Measurements from ENCODE around the gene MORN2.

The MORN2 gene

GRCh38 chr2:38911191-38911590 is 35.4 kb downstream of the MORN2 start:
- no peaks in the 10 kb centered on the region for H3K9me3 Mint-ChIP-seq
- H3K27ac Mint-ChIP-seq, result no peak overlapping the region
- H3K4me1 Mint-ChIP-seq (ENCODE audit: low read depth), result peaks cover 16% of the 10 kb centered on the region
- H3K4me3 Mint-ChIP-seq, result no peak overlapping the region
- H3K27me3 Mint-ChIP-seq, result no peaks in the 10 kb centered on the region
- no peaks in the 10 kb centered on the region for H3K36me3 Mint-ChIP-seq (ENCODE audit: low read depth)

- no peak overlapping the region for H3K27ac Mint-ChIP-seq
- H3K36me3 Mint-ChIP-seq (ENCODE audit: low read depth), result no peaks in the 10 kb centered on the region
- H3K27me3 Mint-ChIP-seq, result no peaks in the 10 kb centered on the region
- no peaks in the 10 kb centered on the region for H3K9me3 Mint-ChIP-seq
- no peak overlapping the region for H3K4me3 Mint-ChIP-seq
- H3K4me1 Mint-ChIP-seq (ENCODE audit: low read depth), result peaks cover 14% of the 10 kb centered on the region
Observed at GRCh38 chr2:38912619-38913018, 36.8 kb downstream of the MORN2 start.

- H3K27ac Mint-ChIP-seq, result no peak overlapping the region
Observed at GRCh38 chr2:38922389-38922788, 46.6 kb downstream of the MORN2 start.

GRCh38 chr2:38922902-38923301 is 47.1 kb downstream of the MORN2 start:
- H3K9me3 Mint-ChIP-seq, result no peaks in the 10 kb centered on the region
- no peaks in the 10 kb centered on the region for H3K36me3 Mint-ChIP-seq (ENCODE audit: low read depth)
- H3K4me3 Mint-ChIP-seq, result no peak overlapping the region
- no peak overlapping the region for H3K27ac Mint-ChIP-seq
- no peaks in the 10 kb centered on the region for H3K4me1 Mint-ChIP-seq (ENCODE audit: low read depth)
- H3K27me3 Mint-ChIP-seq, result no peaks in the 10 kb centered on the region

More at GRCh38 chr2:38922389-38922788, 46.6 kb downstream of the MORN2 start:
- no peaks in the 10 kb centered on the region for H3K4me1 Mint-ChIP-seq (ENCODE audit: low read depth)
- no peaks in the 10 kb centered on the region for H3K27me3 Mint-ChIP-seq
- no peak overlapping the region for H3K4me3 Mint-ChIP-seq
- no peaks in the 10 kb centered on the region for H3K36me3 Mint-ChIP-seq (ENCODE audit: low read depth)
- H3K9me3 Mint-ChIP-seq, result no peaks in the 10 kb centered on the region

GRCh38 chr2:38925982-38926381 is 50.2 kb downstream of the MORN2 start:
- H3K4me1 Mint-ChIP-seq (ENCODE audit: low read depth), result no peaks in the 10 kb centered on the region
- H3K27ac Mint-ChIP-seq, result no peak overlapping the region
- H3K27me3 Mint-ChIP-seq, result no peaks in the 10 kb centered on the region
- H3K9me3 Mint-ChIP-seq, result no peaks in the 10 kb centered on the region
- no peaks in the 10 kb centered on the region for H3K36me3 Mint-ChIP-seq (ENCODE audit: low read depth)
- H3K4me3 Mint-ChIP-seq, result no peak overlapping the region

- H3K4me3 Mint-ChIP-seq, result no peak overlapping the region
Observed at GRCh38 chr2:38930600-38930999, 54.8 kb downstream of the MORN2 start.

More at GRCh38 chr2:38930600-38930999, 54.8 kb downstream of the MORN2 start:
- H3K4me1 Mint-ChIP-seq (ENCODE audit: low read depth), result peaks cover 2% of the 10 kb centered on the region
- no peaks in the 10 kb centered on the region for H3K36me3 Mint-ChIP-seq (ENCODE audit: low read depth)
- peaks cover 5% of the 10 kb centered on the region for H3K27me3 Mint-ChIP-seq
- no peaks in the 10 kb centered on the region for H3K9me3 Mint-ChIP-seq
- H3K27ac Mint-ChIP-seq, result no peak overlapping the region

All from stimulated activated naive CD8-positive, alpha-beta T cell treated with anti-CD3 and anti-CD28 coated beads, Interleukin-15, Interleukin-2, amounts not matched to agents 100 ng/mL and 50 ng/mL, for 24 hours (primary cell).